Ishikawa (cell line): ENCODE measurements around the gene CLPTM1L.

Source experiments
- CREB1 ChIP-seq: IDR thresholded peaks from 2 replicates; pipeline ENCODE4 v1.6.1; 2012; ENCODE audit warnings: low read depth
- REST ChIP-seq: IDR thresholded peaks from 2 replicates; pipeline ENCODE4 v1.6.1; 2012; ENCODE audit warnings: low read depth, mild to moderate bottlenecking

- no peak for TF ChIP-seq CREB1
- TF ChIP-seq REST, result no peak
These were observed 21.7 kb downstream of the CLPTM1L start for GRCh38 chr5:1322955-1323802.
